Activated effector memory CD4-positive, alpha-beta T cell treated with anti-CD3 and anti-CD28 coated beads, Interleukin-2, amount 50 U/mL, for 16 hours (primary cell): ENCODE data around the gene SOX11.

ENCODE experiments used
- DNase-seq: peaks from one replicate; pipeline ENCODE4 v3.0.0-alpha.2; 2020

The SOX11 gene

GRCh38 chr2:5692561-5693286, 540 bp downstream of the SOX11 start:
- no peak for DNase-seq

- no peak for DNase-seq
Observed at GRCh38 chr2:5693287-5694201, 1.4 kb downstream of the SOX11 start.

- no peak for DNase-seq
Observed at GRCh38 chr2:5694306-5694705, 2.1 kb downstream of the SOX11 start.

- DNase-seq: no peak
Observed at GRCh38 chr2:5695654-5696403, 3.6 kb downstream of the SOX11 start.

- DNase-seq: no peak
Observed at GRCh38 chr2:5696404-5696944, 4.3 kb downstream of the SOX11 start.

GRCh38 chr2:5696945-5697521, 4.8 kb downstream of the SOX11 start:
- DNase-seq: no peak

- DNase-seq: no peak
Observed at GRCh38 chr2:5697562-5697961, 5.4 kb downstream of the SOX11 start.

GRCh38 chr2:5698134-5698533, 6.0 kb downstream of the SOX11 start:
- DNase-seq: no peak

- DNase-seq: no peak
Observed at GRCh38 chr2:5699963-5700362, 7.8 kb downstream of the SOX11 start.

GRCh38 chr2:5700551-5700950, 8.4 kb downstream of the SOX11 start:
- no peak for DNase-seq

- DNase-seq: no peak
Observed at GRCh38 chr2:5701266-5701665, 9.1 kb downstream of the SOX11 start.

GRCh38 chr2:5703166-5703565, 11.0 kb downstream of the SOX11 start:
- no peak for DNase-seq

- no peak for DNase-seq
Observed at GRCh38 chr2:5705490-5705889, 13.3 kb downstream of the SOX11 start.

GRCh38 chr2:5706717-5707455, 14.7 kb downstream of the SOX11 start:
- DNase-seq: no peak

GRCh38 chr2:5710615-5711014, 18.4 kb downstream of the SOX11 start:
- no peak for DNase-seq

GRCh38 chr2:5713101-5713500, 20.9 kb downstream of the SOX11 start:
- DNase-seq: no peak

- no peak for DNase-seq
Observed at GRCh38 chr2:5719629-5720334, 27.6 kb downstream of the SOX11 start.

GRCh38 chr2:5720426-5720825, 28.2 kb downstream of the SOX11 start:
- DNase-seq: no peak

GRCh38 chr2:5722236-5722635, 30.1 kb downstream of the SOX11 start:
- DNase-seq: no peak

- DNase-seq: no peak
Observed at GRCh38 chr2:5723791-5724735, 31.9 kb downstream of the SOX11 start.
